H9 (cell line): ENCODE data around the gene EPHB3. TPM values are rescaled to one million over a fixed set of nuclear protein-coding genes. Genes with fewer than 3 reads are reported as not detected.

Experiments used
- DNase-seq: peaks from one replicate; pipeline ENCODE4 v3.0.0-alpha.2; 2017
- H2AFZ ChIP-seq: one replicate; pipeline ENCODE4 v1.6.1; 2013; ENCODE audit warnings: mild to moderate bottlenecking, low read length, control low read depth, moderate library complexity
- H2AK5ac ChIP-seq: 2 replicates; pipeline ENCODE4 v1.6.1; 2013; ENCODE audit warnings: low read length, control low read depth, mixed read lengths; ENCODE audit not compliant: insufficient read length
- H2BK120ac ChIP-seq: one replicate; pipeline ENCODE4 v1.6.1; 2013; ENCODE audit warnings: low read depth, mild to moderate bottlenecking, low read length, control low read depth, inconsistent platforms; ENCODE audit not compliant: poor library complexity, severe bottlenecking
- H2BK12ac ChIP-seq: 2 replicates; pipeline ENCODE4 v1.6.1; 2013; ENCODE audit warnings: low read length, control low read depth, mixed read lengths, low read depth; ENCODE audit not compliant: insufficient read length
- H2BK15ac ChIP-seq: 2 replicates; pipeline ENCODE4 v1.6.1; 2013; ENCODE audit warnings: low read depth, low read length, control low read depth
- H2BK20ac ChIP-seq: one replicate; pipeline ENCODE4 v1.6.1; 2013; ENCODE audit warnings: low read depth, mild to moderate bottlenecking, low read length, control low read depth, inconsistent platforms; ENCODE audit not compliant: poor library complexity, severe bottlenecking
- H2BK5ac ChIP-seq: 2 replicates; pipeline ENCODE4 v1.6.1; 2013; ENCODE audit warnings: low read length, control low read depth, mixed read lengths; ENCODE audit not compliant: insufficient read length
- H3K14ac ChIP-seq: 2 replicates; pipeline ENCODE4 v1.6.1; 2013; ENCODE audit warnings: low read length, control low read depth; ENCODE audit not compliant: insufficient read depth
- H3K18ac ChIP-seq: 2 replicates; pipeline ENCODE4 v1.6.1; 2013; ENCODE audit warnings: low read depth, mild to moderate bottlenecking, mixed read lengths, low read length, control low read depth; ENCODE audit not compliant: insufficient read length
- H3K23ac ChIP-seq: 2 replicates; pipeline ENCODE4 v1.6.1; 2013; ENCODE audit warnings: low read length, control low read depth, mixed read lengths, low read depth; ENCODE audit not compliant: insufficient read length
- H3K23me2 ChIP-seq: 2 replicates; pipeline ENCODE4 v1.6.1; 2013; ENCODE audit warnings: low read depth, mild to moderate bottlenecking, mixed read lengths, low read length, control low read depth; ENCODE audit not compliant: insufficient read length, poor library complexity, severe bottlenecking
- H3K27ac ChIP-seq: 2 replicates; pipeline ENCODE4 v1.5.1; 2013; ENCODE audit warnings: low read length, control low read depth, mixed read lengths, low read depth; ENCODE audit not compliant: insufficient read length
- H3K27me3 ChIP-seq: 2 replicates; pipeline ENCODE4 v1.6.1; 2013; ENCODE audit warnings: low read length, control low read depth, inconsistent platforms; ENCODE audit not compliant: insufficient read depth
- H3K4ac ChIP-seq: 2 replicates; pipeline ENCODE4 v1.6.1; 2013; ENCODE audit warnings: low read depth, mild to moderate bottlenecking, control low read depth, inconsistent platforms, low read length, moderate library complexity
- H3K4me1 ChIP-seq: 2 replicates; pipeline ENCODE4 v1.6.1; 2013; ENCODE audit warnings: low read length, control low read depth, inconsistent platforms; ENCODE audit not compliant: insufficient read depth
- H3K4me2 ChIP-seq: 2 replicates; pipeline ENCODE4 v1.6.1; 2013; ENCODE audit warnings: low read length, control low read depth, mixed read lengths; ENCODE audit not compliant: insufficient read length, insufficient read depth
- H3K56ac ChIP-seq: 2 replicates; pipeline ENCODE4 v1.6.1; 2013; ENCODE audit warnings: low read depth, mild to moderate bottlenecking, mixed read lengths, low read length, control low read depth; ENCODE audit not compliant: insufficient read length
- H3K79me1 ChIP-seq: 2 replicates; pipeline ENCODE4 v1.6.1; 2013; ENCODE audit warnings: low read depth, mild to moderate bottlenecking, moderate library complexity, low read length, control low read depth, inconsistent platforms; ENCODE audit not compliant: insufficient read depth, poor library complexity, severe bottlenecking
- H3K79me2 ChIP-seq: 2 replicates; pipeline ENCODE4 v1.6.1; 2013; ENCODE audit warnings: low read length, control low read depth, inconsistent platforms; ENCODE audit not compliant: insufficient read depth
- H3K9ac ChIP-seq: 2 replicates; pipeline ENCODE4 v1.6.1; 2013; ENCODE audit warnings: low read length, control low read depth, mixed read lengths; ENCODE audit not compliant: insufficient read length; ENCODE audit errors: extremely low read depth
- H3K9me3 ChIP-seq: one replicate; pipeline ENCODE4 v1.6.1; 2013; ENCODE audit warnings: low read depth, low read length, inconsistent platforms; ENCODE audit not compliant: control insufficient read depth
- H3T11ph ChIP-seq: one replicate; pipeline ENCODE4 v1.6.1; 2013; ENCODE audit warnings: mild to moderate bottlenecking, low read length, control low read depth, inconsistent platforms
- H4K20me1 ChIP-seq: one replicate; pipeline ENCODE4 v1.6.1; 2013; ENCODE audit not compliant: control insufficient read depth, insufficient read length, insufficient read depth
- H4K5ac ChIP-seq: 2 replicates; pipeline ENCODE4 v1.6.1; 2013; ENCODE audit warnings: low read depth, mild to moderate bottlenecking, mixed read lengths, low read length, control low read depth; ENCODE audit not compliant: insufficient read length
- H4K8ac ChIP-seq: replicated peaks from 2 replicates; pipeline ENCODE4 v1.6.1; 2013; ENCODE audit warnings: low read length, control low read depth, mixed read lengths, low read depth; ENCODE audit not compliant: insufficient read length
- H4K91ac ChIP-seq: 2 replicates; pipeline ENCODE4 v1.6.1; 2013; ENCODE audit warnings: low read depth, mild to moderate bottlenecking, moderate library complexity, mixed read lengths, low read length, control low read depth; ENCODE audit not compliant: insufficient read length
- H3K27ac Mint-ChIP-seq, 3 experiments: 2 replicates in 2 of 3; 3 replicates in 1 of 3; pipeline ENCODE4 v1.8.0; 2020 to 2021; ENCODE audit warnings: mixed read lengths in 3 of 3, mild to moderate bottlenecking in 1 of 3, moderate library complexity in 1 of 3
- H3K27me3 Mint-ChIP-seq: 2 replicates; pipeline ENCODE4 v1.8.0; 2021; ENCODE audit warnings: low read depth, mild to moderate bottlenecking, moderate library complexity, mixed read lengths
- H3K36me3 Mint-ChIP-seq, 3 experiments: 2 replicates in 2 of 3; 3 replicates in 1 of 3; pipeline ENCODE4 v1.8.0; 2020 to 2021; ENCODE audit warnings: low read depth in 3 of 3, mixed read lengths in 3 of 3; ENCODE audit not compliant: insufficient read depth in 1 of 3
- H3K4me1 Mint-ChIP-seq, 2 experiments: 2 replicates each; pipeline ENCODE4 v1.8.0; 2020; ENCODE audit warnings: mixed read lengths in 2 of 2
- H3K4me3 Mint-ChIP-seq, 2 experiments: 2 replicates in 1 of 2; 3 replicates in 1 of 2; pipeline ENCODE4 v1.8.0; 2020 to 2021; ENCODE audit warnings: mild to moderate bottlenecking in 2 of 2, mixed read lengths in 2 of 2, moderate library complexity in 1 of 2
- H3K9me3 Mint-ChIP-seq, 2 experiments: 2 replicates in 1 of 2; 3 replicates in 1 of 2; pipeline ENCODE4 v1.8.0; 2020; ENCODE audit warnings: mild to moderate bottlenecking in 2 of 2, mixed read lengths in 2 of 2, moderate library complexity in 1 of 2
- CTCF ChIP-seq: fragments of 200-600 bp; sonication (generic); conservative IDR thresholded peaks from 3 replicates; pipeline ENCODE4 v1.8.0; 2021; ENCODE audit warnings: antibody characterized with exemption, mild to moderate bottlenecking
- WGBS: extraction: QIAGEN DNeasy Blood & Tissue Kit; methylation state at CpG from one replicate; pipeline ENCODE4 v1.1.7; 2013; ENCODE audit warnings: missing lambda C conversion rate, low lambda C conversion rate, mixed read lengths; ENCODE audit not compliant: insufficient read length; ENCODE audit errors: extremely low coverage; 5-methylcytosine and 5-hydroxymethylcytosine counted together
- total RNA-seq: library from RNA; stranded (reverse); gene quantifications from 2 replicates; pipeline ENCODE4 v1.2.1, GENCODE V29; 2021

Gene EPHB3
- total RNA-seq, 1 experiment from 2014 or later, result 1.0 TPM

- H3K4me3 Mint-ChIP-seq, result no peak overlapping the region
- peak; percentile 45 for DNase-seq
- H3K27me3 ChIP-seq, result no peaks in the 10 kb centered on the region; the same call in 1 of the 2 replicates
- no peak overlapping the region for H2AFZ ChIP-seq
- H3K4me1 ChIP-seq, result no peaks in the 10 kb centered on the region; the same call in 1 of the 2 replicates
- H3K56ac ChIP-seq, result no peak overlapping the region
- no peak overlapping the region for H3K27ac ChIP-seq
- H3K27me3 Mint-ChIP-seq, result peaks cover 28% of the 10 kb centered on the region
- H3K9me3 Mint-ChIP-seq, result no peaks in the 10 kb centered on the region; a peak in 2 of 5 replicates
- H3K27ac Mint-ChIP-seq, result no peak overlapping the region
- no peak overlapping the region for H2BK20ac ChIP-seq
- no peak overlapping the region for H2BK120ac ChIP-seq
- no peak overlapping the region for H2BK12ac ChIP-seq
- H3K4me2 ChIP-seq, result no peak overlapping the region
- no peak overlapping the region for H4K8ac ChIP-seq
- H3K4ac ChIP-seq, result no peak overlapping the region
- H3K23me2 ChIP-seq, result peaks cover 3% of the 10 kb centered on the region
- no peak overlapping the region for H3K23ac ChIP-seq
- no peaks in the 10 kb centered on the region for H3K9me3 ChIP-seq
- no peak overlapping the region for H3T11ph ChIP-seq
- no peaks in the 10 kb centered on the region for H3K79me2 ChIP-seq
- no peaks in the 10 kb centered on the region for H4K20me1 ChIP-seq
- no peaks in the 10 kb centered on the region for H3K36me3 Mint-ChIP-seq
- no peak overlapping the region for H3K9ac ChIP-seq
- H2BK5ac ChIP-seq, result no peak overlapping the region
- H3K14ac ChIP-seq, result no peak overlapping the region
- WGBS, result no CpG with 5 or more reads among the region's 16 CpGs
- no peak overlapping the region for H2AK5ac ChIP-seq
- H3K79me1 ChIP-seq, result no peaks in the 10 kb centered on the region
- H3K18ac ChIP-seq, result no peak overlapping the region
- H2BK15ac ChIP-seq, result no peak overlapping the region
- no peak overlapping the region for H4K91ac ChIP-seq
- no peak for TF ChIP-seq CTCF
- H4K5ac ChIP-seq, result no peak overlapping the region
- H3K4me1 Mint-ChIP-seq, result peaks cover 24 to 38% of the 10 kb centered on the region in 2 experiments
Observed at GRCh38 chr3:184541886-184542562, 19.6 kb upstream of the EPHB3 start.
